Endothelial cell of coronary artery (primary cell): Measurements from ENCODE around the gene VPS26B. TPM values are rescaled to one million over a fixed set of nuclear protein-coding genes. Genes with fewer than 3 reads are reported as not detected.

Source experiments
- total RNA-seq: library from RNA; depleted of rRNA; stranded (reverse); fragments of >200 nt; gene quantifications from 2 replicates; pipeline ENCODE4 v1.2.3, GENCODE V29; 2014

Gene VPS26B
- 30.7 and 38.0 TPM in 2 replicates for total RNA-seq

DNA sequence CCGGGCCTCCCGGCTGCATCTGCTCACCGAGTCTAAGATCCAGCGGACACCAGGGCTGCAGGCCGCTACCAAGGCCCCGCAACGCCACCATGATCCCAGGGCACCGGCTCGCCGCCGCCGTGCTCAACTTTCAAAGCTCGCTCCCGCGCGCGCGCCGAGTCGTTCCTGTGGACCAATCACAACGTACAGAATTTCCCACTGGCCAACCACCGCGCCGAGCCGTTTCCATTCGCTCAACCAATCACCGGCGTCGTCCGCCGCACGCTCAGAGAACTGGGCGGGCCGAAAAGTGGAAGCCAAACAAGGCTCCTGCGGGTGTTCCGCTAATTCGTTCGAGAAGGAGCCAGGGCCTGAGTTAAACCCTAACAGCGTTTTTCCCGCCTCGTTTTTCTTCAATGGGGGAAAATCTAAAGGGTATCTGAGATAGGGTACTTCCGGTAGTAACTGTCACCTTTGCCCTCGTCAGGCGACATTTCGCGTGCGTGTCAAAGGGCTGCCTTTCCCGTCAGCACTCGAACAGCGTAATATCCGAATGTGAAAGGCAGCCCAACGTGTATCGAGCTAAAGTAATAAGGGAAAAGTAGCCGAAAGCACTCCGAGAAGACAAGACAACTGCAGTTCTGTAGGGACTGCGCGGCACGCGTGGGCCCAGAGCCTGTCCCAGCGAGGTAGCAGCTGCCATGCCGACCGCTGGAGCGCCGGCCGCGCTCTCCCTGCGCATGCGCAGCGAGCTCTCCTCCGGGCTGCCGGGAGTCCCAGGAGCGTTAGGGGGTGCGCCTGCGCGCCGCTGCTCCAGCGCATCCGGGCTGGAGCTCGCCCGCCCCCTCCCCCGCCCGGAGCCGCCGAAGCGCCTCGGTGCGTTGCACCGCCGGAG lies at the start of gene VPS26B, which contains the start of gene NCAPD3:
Gene VPS26B (plus strand): TSS at position 836 of the 874 bp plus-strand sequence. CDS start 452 bp downstream, outside the sequence.
Gene NCAPD3 (minus strand): TSS at position 132 of the 874 bp plus-strand sequence. CDS start 41 bp downstream, at position 91.

DNA sequence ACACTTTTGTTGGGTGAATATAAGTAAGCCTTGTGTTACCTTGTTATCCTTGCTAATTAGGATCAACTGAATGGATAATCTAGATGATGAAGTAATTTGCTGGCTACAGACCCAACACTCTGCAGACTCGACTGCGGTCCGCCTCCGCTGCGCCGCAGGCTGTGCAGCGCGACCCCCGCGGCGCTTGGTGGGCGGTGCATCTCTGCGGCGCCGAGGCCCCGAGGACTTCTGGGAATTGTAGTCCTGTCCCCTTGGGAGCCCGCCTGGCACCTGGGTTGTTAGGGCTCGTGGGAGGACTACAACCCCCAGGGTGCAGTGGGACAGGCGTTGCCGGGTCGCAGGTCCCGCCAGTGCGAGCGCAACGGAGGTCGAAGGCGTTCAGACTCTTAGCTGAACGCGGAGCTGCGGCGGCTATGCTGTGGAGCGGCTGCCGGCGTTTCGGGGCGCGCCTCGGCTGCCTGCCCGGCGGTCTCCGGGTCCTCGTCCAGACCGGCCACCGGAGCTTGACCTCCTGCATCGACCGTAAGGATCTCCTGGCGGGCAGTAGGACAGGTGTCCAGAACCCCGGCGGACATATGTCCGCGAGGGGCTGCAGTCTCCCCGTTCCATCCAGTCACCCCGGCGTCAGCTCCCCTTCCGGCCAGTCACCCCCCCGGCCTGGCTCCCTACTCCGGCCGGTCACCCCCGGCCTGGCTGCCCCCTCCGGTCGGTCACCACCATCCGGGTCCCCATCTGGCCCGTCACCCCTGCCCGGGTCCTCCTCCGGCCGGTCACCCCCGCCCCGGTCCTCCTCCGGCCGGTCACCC lies 28.9 kb downstream of the VPS26B start, which contains the start of the genes ACAD8 and THYN1:
Gene ACAD8 (plus strand): TSS at position 381 of the 806 bp plus-strand sequence. CDS start 33 bp downstream, at position 414.
Gene THYN1 (minus strand): TSS at position 165 of the 806 bp plus-strand sequence. CDS start 470 bp downstream, outside the sequence.

DNA sequence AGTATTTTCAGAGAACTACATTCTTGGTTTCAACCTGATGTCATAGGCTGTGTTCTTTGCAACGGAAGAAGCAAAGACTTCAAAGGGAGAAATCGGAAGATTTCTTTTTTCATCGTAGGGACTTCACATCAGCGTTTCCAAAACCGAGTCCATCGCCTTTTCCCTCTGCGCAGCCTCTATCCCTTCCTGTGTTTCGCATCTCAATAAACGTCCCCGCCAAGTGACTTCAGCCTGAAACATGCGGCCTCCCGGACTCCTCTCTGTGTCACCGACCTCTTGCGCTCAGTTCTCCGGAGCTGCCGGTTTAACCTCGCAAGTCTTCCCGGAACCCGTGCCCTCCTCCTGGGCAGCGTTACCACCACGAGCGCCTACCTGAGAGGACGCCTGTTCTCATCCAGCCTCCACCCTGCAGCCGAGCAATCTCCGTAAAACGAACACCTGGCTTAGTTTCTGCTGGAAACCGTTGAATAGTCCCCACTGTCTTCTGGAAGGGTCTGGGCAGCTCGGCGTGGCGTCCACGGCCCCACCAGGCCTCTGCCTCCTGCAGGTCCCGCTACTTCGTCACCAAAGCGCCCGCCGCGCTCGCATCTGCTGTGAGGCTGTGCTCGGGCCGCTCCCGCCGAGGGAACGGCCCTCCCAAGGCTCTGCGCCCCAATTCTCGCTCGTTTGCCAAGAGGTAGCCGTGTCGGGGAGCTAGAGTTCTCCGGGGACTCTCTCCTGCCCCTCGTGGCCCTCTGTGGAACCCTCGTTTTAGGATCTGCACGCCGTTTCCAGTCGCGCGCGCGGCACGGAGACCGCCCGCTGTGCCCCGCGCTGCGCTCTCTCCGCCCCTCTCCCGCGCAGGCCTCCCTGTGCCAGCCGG lies 51.3 kb downstream of the VPS26B start, which contains the start of gene GLB1L3:
Gene GLB1L3 (plus strand): TSS at position 846 of the 862 bp plus-strand sequence. CDS start 362 bp downstream, outside the sequence.

Other genes starting within 250 kb of the VPS26B start
- 87.6 and 108 TPM in 2 replicates for gene JAM3, start 155.6 kb upstream of the VPS26B start, total RNA-seq
- gene NCAPD3, start 704 bp upstream of the VPS26B start, total RNA-seq = 17.3 and 20.2 TPM in 2 replicates
- 57.2 and 64.1 TPM in 2 replicates for gene THYN1, start 28.7 kb downstream of the VPS26B start, total RNA-seq
- gene ACAD8, start 28.9 kb downstream of the VPS26B start, total RNA-seq = 17.4 and 18.8 TPM in 2 replicates
- gene GLB1L3, start 51.7 kb downstream of the VPS26B start, total RNA-seq = not detected in 2 replicates
- 0.19 and 0.36 TPM in 2 replicates for gene GLB1L2, start 107.3 kb downstream of the VPS26B start, total RNA-seq
- 0.09 TPM in 2 replicates for gene B3GAT1, start 187.6 kb downstream of the VPS26B start, total RNA-seq